Ectodermal cell (in vitro differentiated cells): ENCODE results near the gene SH3RF1.

Experiments used
- H3K27ac ChIP-seq: 2 replicates; pipeline ENCODE4 v1.7.0; 2013; ENCODE audit warnings: mild to moderate bottlenecking, low read depth, low read length; ENCODE audit not compliant: insufficient read depth, poor library complexity, severe bottlenecking
- H3K27me3 ChIP-seq: 2 replicates; pipeline ENCODE4 v1.7.0; 2013; ENCODE audit warnings: mild to moderate bottlenecking, low read length; ENCODE audit not compliant: insufficient read depth, control insufficient read depth, poor library complexity, severe bottlenecking
- H3K36me3 ChIP-seq: one replicate; pipeline ENCODE4 v1.7.0; 2013; ENCODE audit warnings: low read length; ENCODE audit not compliant: control insufficient read depth, insufficient read depth
- H3K4me1 ChIP-seq: one replicate; pipeline ENCODE4 v1.7.0; 2013; ENCODE audit warnings: low read length; ENCODE audit not compliant: control insufficient read depth, insufficient read depth
- H3K4me3 ChIP-seq: 2 replicates; pipeline ENCODE4 v1.7.0; 2013; ENCODE audit warnings: low read depth, low read length, control low read depth; ENCODE audit not compliant: insufficient read depth
- H3K9me3 ChIP-seq: 2 replicates; pipeline ENCODE4 v1.7.0; 2013; ENCODE audit warnings: mild to moderate bottlenecking, low read length, moderate library complexity; ENCODE audit not compliant: control insufficient read depth
- WGBS, 2 experiments: methylation state at CpG; one replicate each; pipeline ENCODE4 v1.1.7; 2013; ENCODE audit warnings: missing lambda C conversion rate in 2 of 2; 5-methylcytosine and 5-hydroxymethylcytosine counted together

SH3RF1 gene

GRCh38 chr4:169050284-169050683 is 220.5 kb downstream of the SH3RF1 start:
- Histone ChIP-seq H3K27ac (no peak overlapping the region), H3K36me3 (no peaks in the 10 kb centered on the region), H3K27me3 (no peaks in the 10 kb centered on the region), H3K4me3 (no peak overlapping the region), H3K4me1 (no peaks in the 10 kb centered on the region), H3K9me3 (no peaks in the 10 kb centered on the region)
- 82 to 83% methylated on average over 7 of the region's 7 CpGs for WGBS, 2 experiments

GRCh38 chr4:169048868-169049414 is 221.8 kb downstream of the SH3RF1 start:
- no peak overlapping the region for H3K4me3 ChIP-seq
- no peaks in the 10 kb centered on the region for H3K36me3 ChIP-seq
- H3K4me1 ChIP-seq: no peaks in the 10 kb centered on the region
- H3K27ac ChIP-seq: no peak overlapping the region
- WGBS, 2 experiments: 93 to 94% methylated on average over 9 of the region's 9 CpGs
- no peaks in the 10 kb centered on the region for H3K9me3 ChIP-seq
- no peaks in the 10 kb centered on the region for H3K27me3 ChIP-seq

GRCh38 chr4:169047956-169048355 is 222.8 kb downstream of the SH3RF1 start:
- no peak overlapping the region for H3K4me3 ChIP-seq
- H3K36me3 ChIP-seq: no peaks in the 10 kb centered on the region
- H3K27ac ChIP-seq: no peak overlapping the region

GRCh38 chr4:169045862-169046584 is 224.7 kb downstream of the SH3RF1 start:
- no peaks in the 10 kb centered on the region for H3K9me3 ChIP-seq
- no peaks in the 10 kb centered on the region for H3K27me3 ChIP-seq
- H3K4me3 ChIP-seq: no peak overlapping the region
- H3K27ac ChIP-seq: no peak overlapping the region
- H3K36me3 ChIP-seq: no peaks in the 10 kb centered on the region
- WGBS, 2 experiments: 79 to 82% methylated on average over 15 of the region's 15 CpGs
- no peaks in the 10 kb centered on the region for H3K4me1 ChIP-seq

More at GRCh38 chr4:169047956-169048355, 222.8 kb downstream of the SH3RF1 start:
- WGBS, 2 experiments: 95% methylated on average over 4 of the region's 4 CpGs
- Histone ChIP-seq H3K4me1 (no peaks in the 10 kb centered on the region), H3K27me3 (no peaks in the 10 kb centered on the region), H3K9me3 (no peaks in the 10 kb centered on the region)

- Histone ChIP-seq H3K4me3 (no peak overlapping the region), H3K36me3 (no peaks in the 10 kb centered on the region), H3K9me3 (no peaks in the 10 kb centered on the region), H3K27me3 (no peaks in the 10 kb centered on the region), H3K4me1 (no peaks in the 10 kb centered on the region), H3K27ac (no peak overlapping the region)
- WGBS, 2 experiments: 92 to 96% methylated on average over 5 of the region's 5 CpGs
These were observed 225.9 kb downstream of the SH3RF1 start for GRCh38 chr4:169044714-169045447.
